Measurements from ENCODE around the gene FOXA3.

FOXA3 gene

GRCh38 chr19:45862271-45862563 lies 1.9 kb upstream of the FOXA3 start:
- Histone ChIP-seq H3K79me2 (ENCODE audit: insufficient read depth, low read depth) (peaks cover 36% of the 10 kb centered on the region; the same call in 1 of the 2 replicates), H3K27ac (peak overlapping the region; percentile 62), H4K20me1 (ENCODE audit: insufficient read depth) (no peaks in the 10 kb centered on the region), H3K4me3 (IDR thresholded peaks at IDR 0.05; ENCODE audit: insufficient read depth, low read depth, low read length) (no peak overlapping the region), H2AFZ (ENCODE audit: low read depth) (peak overlapping the region; percentile 54), H3K27me3 (ENCODE audit: insufficient read depth, low read depth) (peaks cover 39% of the 10 kb centered on the region), H3K9ac (peak overlapping the region; percentile 86), H3K4me2 (peak overlapping the region; percentile 74), H3K4me1 (ENCODE audit: low read depth, poor library complexity, severe bottlenecking) (peaks cover 21% of the 10 kb centered on the region), H3K36me3 (ENCODE audit: insufficient read depth) (no peaks in the 10 kb centered on the region; the same call in 1 of the 2 replicates)
- no peak for TF ChIP-seq CTCF (conservative IDR thresholded peaks at IDR 0.05; ENCODE audit: low read depth, low read length)

GRCh38 chr19:45862564-45863334 lies 1.4 kb upstream of the FOXA3 start, which contains the start of gene SYMPK:
SYMPK (minus strand) TSS chr19:45863147; CDS start chr19:45854495, 8,652 bp downstream.
- no peaks in the 10 kb centered on the region for H4K20me1 ChIP-seq (ENCODE audit: insufficient read depth)
- no peaks in the 10 kb centered on the region; the same call in 1 of the 2 replicates for H3K36me3 ChIP-seq (ENCODE audit: insufficient read depth)
- no peak within 1 kb of the TSS for H3K4me3 ChIP-seq (IDR thresholded peaks at IDR 0.05; ENCODE audit: insufficient read depth, low read depth, low read length)
- no peak for TF ChIP-seq CTCF (conservative IDR thresholded peaks at IDR 0.05; ENCODE audit: low read depth, low read length)
- H3K4me1 ChIP-seq (ENCODE audit: low read depth, poor library complexity, severe bottlenecking), result peaks cover 21% of the 10 kb centered on the region
- H3K4me2 ChIP-seq, result peak within 1 kb of the TSS; percentile 81
- peak within 1 kb of the TSS; percentile 62 for H3K27ac ChIP-seq
- peaks cover 36% of the 10 kb centered on the region; the same call in 1 of the 2 replicates for H3K79me2 ChIP-seq (ENCODE audit: insufficient read depth, low read depth)
- peak within 1 kb of the TSS; percentile 86 for H3K9ac ChIP-seq
- peak within 1 kb of the TSS; percentile 98 for H2AFZ ChIP-seq (ENCODE audit: low read depth)
- peaks cover 41% of the 10 kb centered on the region for H3K27me3 ChIP-seq (ENCODE audit: insufficient read depth, low read depth)

- Histone ChIP-seq H2AFZ (ENCODE audit: low read depth) (peak overlapping the region; percentile 98), H4K20me1 (ENCODE audit: insufficient read depth) (no peaks in the 10 kb centered on the region), H3K4me2 (peak overlapping the region; percentile 81), H3K27ac (no peak overlapping the region), H3K27me3 (ENCODE audit: insufficient read depth, low read depth) (peaks cover 46% of the 10 kb centered on the region), H3K4me3 (IDR thresholded peaks at IDR 0.05; ENCODE audit: insufficient read depth, low read depth, low read length) (no peak overlapping the region), H3K79me2 (ENCODE audit: insufficient read depth, low read depth) (peaks cover 36% of the 10 kb centered on the region; the same call in 1 of the 2 replicates), H3K9ac (no peak overlapping the region), H3K36me3 (ENCODE audit: insufficient read depth) (no peaks in the 10 kb centered on the region; the same call in 1 of the 2 replicates), H3K4me1 (ENCODE audit: low read depth, poor library complexity, severe bottlenecking) (peaks cover 21% of the 10 kb centered on the region)
- TF ChIP-seq CTCF (conservative IDR thresholded peaks at IDR 0.05; ENCODE audit: low read depth, low read length), result no peak
Measured at GRCh38 chr19:45863335-45863839, 739 bp upstream of the FOXA3 start.

GRCh38 chr19:45864629-45865082 lies 530 bp downstream of the FOXA3 start:
- Histone ChIP-seq H4K20me1 (ENCODE audit: insufficient read depth) (no peaks in the 10 kb centered on the region), H3K79me2 (ENCODE audit: insufficient read depth, low read depth) (peaks cover 27% of the 10 kb centered on the region; the same call in 1 of the 2 replicates), H3K9ac (no peak overlapping the region), H3K4me2 (no peak overlapping the region), H3K4me1 (ENCODE audit: low read depth, poor library complexity, severe bottlenecking) (peaks cover 21% of the 10 kb centered on the region), H3K27me3 (ENCODE audit: insufficient read depth, low read depth) (peaks cover 55% of the 10 kb centered on the region), H3K36me3 (ENCODE audit: insufficient read depth) (no peaks in the 10 kb centered on the region; the same call in 1 of the 2 replicates), H3K4me3 (IDR thresholded peaks at IDR 0.05; ENCODE audit: insufficient read depth, low read depth, low read length) (no peak overlapping the region), H3K27ac (no peak overlapping the region), H2AFZ (ENCODE audit: low read depth) (no peak overlapping the region)
- TF ChIP-seq CTCF (conservative IDR thresholded peaks at IDR 0.05; ENCODE audit: low read depth, low read length), result no peak

Data from KMS-11 (cell line).